Measurements from ENCODE around the gene LPAR1.

DNA sequence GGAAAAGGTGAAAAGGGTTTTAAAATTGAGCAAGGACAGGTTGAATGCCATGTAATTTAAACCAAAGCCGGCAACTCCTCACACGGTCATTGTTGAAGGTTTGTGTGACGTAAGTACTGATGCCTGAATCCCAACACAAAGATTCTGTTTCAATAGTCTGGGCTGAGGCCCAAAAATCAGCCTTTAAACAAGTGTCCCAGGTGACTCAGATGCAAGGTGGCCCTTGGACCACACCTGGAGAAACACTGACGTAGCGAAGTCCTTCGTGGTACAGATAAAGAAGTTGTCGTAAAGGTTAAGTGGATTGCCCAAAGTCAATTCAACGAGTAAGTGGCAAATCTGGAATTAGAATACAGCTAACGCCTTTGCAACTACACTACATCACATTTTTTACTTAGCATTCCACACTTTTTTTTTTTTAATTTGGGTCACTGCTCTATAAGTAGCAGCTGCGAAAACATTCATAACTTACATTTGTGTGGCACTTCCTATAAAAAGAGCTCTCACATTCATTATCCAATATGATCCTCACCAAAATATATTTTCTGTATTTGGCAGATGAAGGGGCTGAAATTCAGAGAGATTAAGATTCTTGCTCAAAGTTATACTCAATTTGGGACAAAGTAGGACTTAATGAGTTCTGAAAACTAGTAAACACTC, 111.3 kb downstream of the LPAR1 start:
- TF ChIP-seq POLR2AphosphoS5 (IDR thresholded peaks at IDR 0.05; ENCODE audit: low read depth, low read length), result no peak
- TF ChIP-seq BCL11A (IDR thresholded peaks at IDR 0.05; ENCODE audit: low read depth in 2 of 2, low read length in 2 of 2), result no peak
- TF ChIP-seq EP300 (IDR thresholded peaks at IDR 0.05; ENCODE audit: borderline replicate concordance in 1 of 2, low read depth in 2 of 2, low read length in 2 of 2), result no peak
- no peak for TF ChIP-seq RAD21 (IDR thresholded peaks at IDR 0.05 in 1 of 2, conservative IDR thresholded peaks at IDR 0.05 in 1 of 2; ENCODE audit: low read depth in 2 of 2, low read length in 2 of 2)
- no peak for TF ChIP-seq KDM5A (IDR thresholded peaks at IDR 0.05; ENCODE audit: low read length)
